GM23338 (cell line): ENCODE results near the gene WDR91. TPM values are rescaled to one million over a fixed set of nuclear protein-coding genes. Genes with fewer than 3 reads are reported as not detected.
A peak's percentile ranks its signal among the peaks of the same experiment; 100 is the strongest.

Experiments
- ATAC-seq: fragments of 200-7000 bp; cut with Tn5 transposase; 3 replicates; pipeline ENCODE4 v1.9.1; 2020
- DNase-seq: peaks from one replicate; pipeline ENCODE4 v3.0.0-alpha.2; 2015; ENCODE audit warnings: low spot score
- H2AFZ ChIP-seq: fragments of 200-600 bp; sonication (generic); 2 replicates; pipeline ENCODE4 v1.8.0; 2016; ENCODE audit warnings: antibody characterized with exemption, mild to moderate bottlenecking, moderate library complexity
- H3F3A ChIP-seq: fragments of 200-600 bp; sonication (generic); replicated peaks from 2 replicates; pipeline ENCODE4 v1.8.0; 2017; ENCODE audit warnings: antibody characterized with exemption, mixed run types, low read depth
- H3K27ac ChIP-seq: fragments of 200-600 bp; sonication (generic); 2 replicates; pipeline ENCODE4 v1.6.1; 2016; ENCODE audit warnings: low read depth
- H3K27me3 ChIP-seq: fragments of 200-600 bp; sonication (generic); 2 replicates; pipeline ENCODE4 v1.8.0; 2016; ENCODE audit warnings: mild to moderate bottlenecking, mixed run types, moderate library complexity; ENCODE audit not compliant: insufficient read depth
- H3K36me3 ChIP-seq: fragments of 200-600 bp; sonication (generic); 2 replicates; pipeline ENCODE4 v1.8.0; 2016; ENCODE audit warnings: mild to moderate bottlenecking; ENCODE audit not compliant: insufficient read depth
- H3K4me1 ChIP-seq: fragments of 200-600 bp; sonication (generic); 2 replicates; pipeline ENCODE4 v1.8.0; 2016; ENCODE audit warnings: mild to moderate bottlenecking, moderate library complexity; ENCODE audit not compliant: insufficient read depth
- H3K4me2 ChIP-seq: fragments of 200-600 bp; sonication (generic); 2 replicates; pipeline ENCODE4 v1.7.1; 2017; ENCODE audit warnings: mixed run types
- H3K4me3 ChIP-seq: fragments of 200-600 bp; sonication (generic); 2 replicates; pipeline ENCODE4 v1.6.1; 2016; ENCODE audit warnings: mixed run types
- H3K79me2 ChIP-seq: fragments of 200-600 bp; sonication (generic); replicated peaks from 2 replicates; pipeline ENCODE4 v1.8.0; 2017; ENCODE audit warnings: mild to moderate bottlenecking; ENCODE audit not compliant: insufficient read depth
- H3K9me2 ChIP-seq: fragments of 200-600 bp; sonication (generic); 2 replicates; pipeline ENCODE4 v1.8.0; 2017; ENCODE audit not compliant: insufficient read depth
- H4K20me1 ChIP-seq: fragments of 200-600 bp; sonication (generic); replicated peaks from 2 replicates; pipeline ENCODE4 v1.8.0; 2017; ENCODE audit warnings: mild to moderate bottlenecking; ENCODE audit not compliant: insufficient read depth
- H3K27ac Mint-ChIP-seq: 2 replicates; pipeline ENCODE4 v1.8.0; 2020; ENCODE audit warnings: inconsistent platforms, mild to moderate bottlenecking, moderate library complexity, mixed read lengths
- H3K27me3 Mint-ChIP-seq: 3 replicates; pipeline ENCODE4 v1.8.0; 2022; ENCODE audit warnings: low read depth, mild to moderate bottlenecking, moderate library complexity, mixed read lengths, inconsistent platforms; ENCODE audit not compliant: insufficient read depth, poor library complexity
- H3K36me3 Mint-ChIP-seq: 3 replicates; pipeline ENCODE4 v1.8.0; 2021; ENCODE audit warnings: low read depth, mild to moderate bottlenecking, inconsistent platforms, moderate library complexity, mixed read lengths
- H3K4me1 Mint-ChIP-seq: 3 replicates; pipeline ENCODE4 v1.8.0; 2020; ENCODE audit warnings: mild to moderate bottlenecking, inconsistent platforms, mixed read lengths
- H3K4me3 Mint-ChIP-seq: 3 replicates; pipeline ENCODE4 v1.8.0; 2021; ENCODE audit warnings: moderate library complexity, mild to moderate bottlenecking, inconsistent platforms, mixed read lengths
- H3K9me3 Mint-ChIP-seq: 3 replicates; pipeline ENCODE4 v1.8.0; 2020; ENCODE audit warnings: moderate library complexity, mild to moderate bottlenecking, inconsistent platforms, mixed read lengths
- CREB1 ChIP-seq: fragments of 250-450 bp; sonication (Bioruptor Pico); IDR thresholded peaks from 2 replicates; pipeline ENCODE4 v1.5.0; 2020; ENCODE audit warnings: low read depth, mild to moderate bottlenecking, moderate library complexity
- EZH2 ChIP-seq: fragments of 200-600 bp; sonication (generic); IDR thresholded peaks from one replicate; pipeline ENCODE4 v1.8.0; 2017; ENCODE audit warnings: antibody characterized with exemption, mild to moderate bottlenecking, low read depth; ENCODE audit not compliant: unreplicated experiment
- JUNB ChIP-seq: IDR thresholded peaks from one replicate; pipeline ENCODE4 v1.6.1; 2016; ENCODE audit warnings: antibody characterized with exemption; ENCODE audit not compliant: unreplicated experiment
- STAT1 ChIP-seq: IDR thresholded peaks from one replicate; pipeline ENCODE4 v1.6.1; 2016; ENCODE audit warnings: antibody characterized with exemption; ENCODE audit not compliant: unreplicated experiment
- ZNF114 ChIP-seq: fragments of 250-450 bp; sonication (Bioruptor Pico); IDR thresholded peaks from 2 replicates; pipeline ENCODE4 v1.5.0; 2020; ENCODE audit warnings: mild to moderate bottlenecking, moderate library complexity
- polyA plus RNA-seq: library from polyadenylated mRNA; unstranded; fragments of >200 nt; fragmentation: Nextera tagmentation; extraction: Ambion mirVana; gene quantifications from 2 replicates; pipeline ENCODE4 v1.2.1, GENCODE V29; 2016
- total RNA-seq: library from RNA; depleted of rRNA; stranded (reverse); fragments of >200 nt; shearing (Covaris generic); gene quantifications from 2 replicates; pipeline ENCODE4 v1.2.3, GENCODE V29; 2014
- TF ChIP-seq, protein P1 (sequence below): fragments of 250-450 bp; sonication (Bioruptor Pico); IDR thresholded peaks from 2 replicates; pipeline ENCODE4 v1.5.0; 2020; ENCODE audit warnings: mild to moderate bottlenecking, moderate library complexity
- TF ChIP-seq, protein P2 (sequence below), 2 experiments: fragments of 200-600 bp in 1 of 2; sonication (generic) in 1 of 2; conservative IDR thresholded peaks; 2 replicates each; pipeline versions ENCODE4 v1.5.1 to v1.6.1; 2016 to 2017; ENCODE audit warnings: antibody characterized with exemption in 2 of 2, low read depth in 2 of 2, mild to moderate bottlenecking in 2 of 2, moderate library complexity in 1 of 2
- TF ChIP-seq, protein P3 (sequence below): IDR thresholded peaks from one replicate; pipeline ENCODE4 v1.6.1; 2018; ENCODE audit warnings: antibody characterized with exemption; ENCODE audit not compliant: unreplicated experiment
- TF ChIP-seq, protein P4 (sequence below): IDR thresholded peaks from 2 replicates; pipeline ENCODE4 v1.6.1; 2016; ENCODE audit warnings: antibody characterized with exemption

WDR91 gene
- total and polyA plus RNA-seq, 2 experiments from 2014 or later: 5.8 to 32.6 TPM

DNA sequence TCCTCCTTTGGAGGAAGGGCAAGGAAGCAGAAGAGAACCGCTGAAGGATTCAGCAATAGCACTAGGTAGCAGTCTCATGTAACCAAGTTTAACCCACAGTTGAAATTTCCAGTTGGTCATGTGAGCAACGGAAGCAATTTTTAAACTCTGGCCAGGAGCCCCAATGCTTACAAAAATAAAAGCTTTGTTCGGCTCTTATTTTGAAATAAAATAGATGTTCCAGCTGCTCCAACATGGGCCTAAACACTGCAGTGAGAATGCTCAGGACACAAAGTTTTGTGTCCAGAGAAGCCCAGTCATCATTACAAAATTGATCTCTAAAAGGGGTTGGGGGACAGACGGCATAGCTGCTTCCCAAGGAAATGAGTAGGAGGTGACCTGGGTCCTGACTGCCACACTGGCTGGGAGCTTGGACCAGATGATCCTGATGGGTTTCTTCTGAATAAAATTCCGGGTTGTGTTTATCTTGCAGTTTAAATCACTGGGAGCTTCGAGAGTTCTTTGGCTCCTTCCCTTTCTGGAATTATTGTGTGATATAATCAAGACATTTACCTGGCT lies 63.9 kb downstream of the WDR91 start:
- H3K27me3 ChIP-seq: no peaks in the 10 kb centered on the region
- H2AFZ ChIP-seq: peak overlapping the region; percentile 3; the same call in 1 of the 2 replicates
- H3F3A ChIP-seq: no peaks in the 10 kb centered on the region
- DNase-seq (no peak), ATAC-seq (no peak)
- no peaks in the 10 kb centered on the region for H3K79me2 ChIP-seq
- 0 out of 2 replicates have a peak, but pooled peaks cover 3% of the 10 kb centered on the region for H4K20me1 ChIP-seq
- H3K27ac Mint-ChIP-seq: no peak overlapping the region
- H3K36me3 Mint-ChIP-seq: no peaks in the 10 kb centered on the region
- TF ChIP-seq, protein P1, sequence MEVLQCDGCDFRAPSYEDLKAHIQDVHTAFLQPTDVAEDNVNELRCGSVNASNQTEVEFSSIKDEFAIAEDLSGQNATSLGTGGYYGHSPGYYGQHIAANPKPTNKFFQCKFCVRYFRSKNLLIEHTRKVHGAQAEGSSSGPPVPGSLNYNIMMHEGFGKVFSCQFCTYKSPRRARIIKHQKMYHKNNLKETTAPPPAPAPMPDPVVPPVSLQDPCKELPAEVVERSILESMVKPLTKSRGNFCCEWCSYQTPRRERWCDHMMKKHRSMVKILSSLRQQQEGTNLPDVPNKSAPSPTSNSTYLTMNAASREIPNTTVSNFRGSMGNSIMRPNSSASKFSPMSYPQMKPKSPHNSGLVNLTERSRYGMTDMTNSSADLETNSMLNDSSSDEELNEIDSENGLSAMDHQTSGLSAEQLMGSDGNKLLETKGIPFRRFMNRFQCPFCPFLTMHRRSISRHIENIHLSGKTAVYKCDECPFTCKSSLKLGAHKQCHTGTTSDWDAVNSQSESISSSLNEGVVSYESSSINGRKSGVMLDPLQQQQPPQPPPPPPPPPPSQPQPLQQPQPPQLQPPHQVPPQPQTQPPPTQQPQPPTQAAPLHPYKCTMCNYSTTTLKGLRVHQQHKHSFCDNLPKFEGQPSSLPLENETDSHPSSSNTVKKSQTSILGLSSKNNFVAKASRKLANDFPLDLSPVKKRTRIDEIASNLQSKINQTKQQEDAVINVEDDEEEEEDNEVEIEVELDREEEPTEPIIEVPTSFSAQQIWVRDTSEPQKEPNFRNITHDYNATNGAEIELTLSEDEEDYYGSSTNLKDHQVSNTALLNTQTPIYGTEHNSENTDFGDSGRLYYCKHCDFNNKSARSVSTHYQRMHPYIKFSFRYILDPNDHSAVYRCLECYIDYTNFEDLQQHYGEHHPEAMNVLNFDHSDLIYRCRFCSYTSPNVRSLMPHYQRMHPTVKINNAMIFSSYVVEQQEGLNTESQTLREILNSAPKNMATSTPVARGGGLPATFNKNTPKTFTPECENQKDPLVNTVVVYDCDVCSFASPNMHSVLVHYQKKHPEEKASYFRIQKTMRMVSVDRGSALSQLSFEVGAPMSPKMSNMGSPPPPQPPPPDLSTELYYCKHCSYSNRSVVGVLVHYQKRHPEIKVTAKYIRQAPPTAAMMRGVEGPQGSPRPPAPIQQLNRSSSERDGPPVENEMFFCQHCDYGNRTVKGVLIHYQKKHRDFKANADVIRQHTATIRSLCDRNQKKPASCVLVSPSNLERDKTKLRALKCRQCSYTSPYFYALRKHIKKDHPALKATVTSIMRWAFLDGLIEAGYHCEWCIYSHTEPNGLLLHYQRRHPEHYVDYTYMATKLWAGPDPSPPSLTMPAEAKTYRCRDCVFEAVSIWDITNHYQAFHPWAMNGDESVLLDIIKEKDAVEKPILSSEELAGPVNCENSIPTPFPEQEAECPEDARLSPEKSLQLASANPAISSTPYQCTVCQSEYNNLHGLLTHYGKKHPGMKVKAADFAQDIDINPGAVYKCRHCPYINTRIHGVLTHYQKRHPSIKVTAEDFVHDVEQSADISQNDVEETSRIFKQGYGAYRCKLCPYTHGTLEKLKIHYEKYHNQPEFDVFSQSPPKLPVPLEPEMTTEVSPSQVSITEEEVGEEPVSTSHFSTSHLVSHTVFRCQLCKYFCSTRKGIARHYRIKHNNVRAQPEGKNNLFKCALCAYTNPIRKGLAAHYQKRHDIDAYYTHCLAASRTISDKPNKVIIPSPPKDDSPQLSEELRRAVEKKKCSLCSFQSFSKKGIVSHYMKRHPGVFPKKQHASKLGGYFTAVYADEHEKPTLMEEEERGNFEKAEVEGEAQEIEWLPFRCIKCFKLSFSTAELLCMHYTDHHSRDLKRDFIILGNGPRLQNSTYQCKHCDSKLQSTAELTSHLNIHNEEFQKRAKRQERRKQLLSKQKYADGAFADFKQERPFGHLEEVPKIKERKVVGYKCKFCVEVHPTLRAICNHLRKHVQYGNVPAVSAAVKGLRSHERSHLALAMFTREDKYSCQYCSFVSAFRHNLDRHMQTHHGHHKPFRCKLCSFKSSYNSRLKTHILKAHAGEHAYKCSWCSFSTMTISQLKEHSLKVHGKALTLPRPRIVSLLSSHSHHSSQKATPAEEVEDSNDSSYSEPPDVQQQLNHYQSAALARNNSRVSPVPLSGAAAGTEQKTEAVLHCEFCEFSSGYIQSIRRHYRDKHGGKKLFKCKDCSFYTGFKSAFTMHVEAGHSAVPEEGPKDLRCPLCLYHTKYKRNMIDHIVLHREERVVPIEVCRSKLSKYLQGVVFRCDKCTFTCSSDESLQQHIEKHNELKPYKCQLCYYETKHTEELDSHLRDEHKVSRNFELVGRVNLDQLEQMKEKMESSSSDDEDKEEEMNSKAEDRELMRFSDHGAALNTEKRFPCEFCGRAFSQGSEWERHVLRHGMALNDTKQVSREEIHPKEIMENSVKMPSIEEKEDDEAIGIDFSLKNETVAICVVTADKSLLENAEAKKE (CRISPR knock-in tag): no peak
- no peak for TF ChIP-seq STAT1
- TF ChIP-seq, protein P2, sequence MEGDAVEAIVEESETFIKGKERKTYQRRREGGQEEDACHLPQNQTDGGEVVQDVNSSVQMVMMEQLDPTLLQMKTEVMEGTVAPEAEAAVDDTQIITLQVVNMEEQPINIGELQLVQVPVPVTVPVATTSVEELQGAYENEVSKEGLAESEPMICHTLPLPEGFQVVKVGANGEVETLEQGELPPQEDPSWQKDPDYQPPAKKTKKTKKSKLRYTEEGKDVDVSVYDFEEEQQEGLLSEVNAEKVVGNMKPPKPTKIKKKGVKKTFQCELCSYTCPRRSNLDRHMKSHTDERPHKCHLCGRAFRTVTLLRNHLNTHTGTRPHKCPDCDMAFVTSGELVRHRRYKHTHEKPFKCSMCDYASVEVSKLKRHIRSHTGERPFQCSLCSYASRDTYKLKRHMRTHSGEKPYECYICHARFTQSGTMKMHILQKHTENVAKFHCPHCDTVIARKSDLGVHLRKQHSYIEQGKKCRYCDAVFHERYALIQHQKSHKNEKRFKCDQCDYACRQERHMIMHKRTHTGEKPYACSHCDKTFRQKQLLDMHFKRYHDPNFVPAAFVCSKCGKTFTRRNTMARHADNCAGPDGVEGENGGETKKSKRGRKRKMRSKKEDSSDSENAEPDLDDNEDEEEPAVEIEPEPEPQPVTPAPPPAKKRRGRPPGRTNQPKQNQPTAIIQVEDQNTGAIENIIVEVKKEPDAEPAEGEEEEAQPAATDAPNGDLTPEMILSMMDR (conservative IDR thresholded peaks at IDR 0.05; ENCODE audit: low read depth in 2 of 2): no peak
- no peak for TF ChIP-seq CREB1
- no peak for TF ChIP-seq EZH2
- TF ChIP-seq, protein P3, sequence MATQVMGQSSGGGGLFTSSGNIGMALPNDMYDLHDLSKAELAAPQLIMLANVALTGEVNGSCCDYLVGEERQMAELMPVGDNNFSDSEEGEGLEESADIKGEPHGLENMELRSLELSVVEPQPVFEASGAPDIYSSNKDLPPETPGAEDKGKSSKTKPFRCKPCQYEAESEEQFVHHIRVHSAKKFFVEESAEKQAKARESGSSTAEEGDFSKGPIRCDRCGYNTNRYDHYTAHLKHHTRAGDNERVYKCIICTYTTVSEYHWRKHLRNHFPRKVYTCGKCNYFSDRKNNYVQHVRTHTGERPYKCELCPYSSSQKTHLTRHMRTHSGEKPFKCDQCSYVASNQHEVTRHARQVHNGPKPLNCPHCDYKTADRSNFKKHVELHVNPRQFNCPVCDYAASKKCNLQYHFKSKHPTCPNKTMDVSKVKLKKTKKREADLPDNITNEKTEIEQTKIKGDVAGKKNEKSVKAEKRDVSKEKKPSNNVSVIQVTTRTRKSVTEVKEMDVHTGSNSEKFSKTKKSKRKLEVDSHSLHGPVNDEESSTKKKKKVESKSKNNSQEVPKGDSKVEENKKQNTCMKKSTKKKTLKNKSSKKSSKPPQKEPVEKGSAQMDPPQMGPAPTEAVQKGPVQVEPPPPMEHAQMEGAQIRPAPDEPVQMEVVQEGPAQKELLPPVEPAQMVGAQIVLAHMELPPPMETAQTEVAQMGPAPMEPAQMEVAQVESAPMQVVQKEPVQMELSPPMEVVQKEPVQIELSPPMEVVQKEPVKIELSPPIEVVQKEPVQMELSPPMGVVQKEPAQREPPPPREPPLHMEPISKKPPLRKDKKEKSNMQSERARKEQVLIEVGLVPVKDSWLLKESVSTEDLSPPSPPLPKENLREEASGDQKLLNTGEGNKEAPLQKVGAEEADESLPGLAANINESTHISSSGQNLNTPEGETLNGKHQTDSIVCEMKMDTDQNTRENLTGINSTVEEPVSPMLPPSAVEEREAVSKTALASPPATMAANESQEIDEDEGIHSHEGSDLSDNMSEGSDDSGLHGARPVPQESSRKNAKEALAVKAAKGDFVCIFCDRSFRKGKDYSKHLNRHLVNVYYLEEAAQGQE: no peak
- no peak for TF ChIP-seq JUNB
- TF ChIP-seq, protein P4, sequence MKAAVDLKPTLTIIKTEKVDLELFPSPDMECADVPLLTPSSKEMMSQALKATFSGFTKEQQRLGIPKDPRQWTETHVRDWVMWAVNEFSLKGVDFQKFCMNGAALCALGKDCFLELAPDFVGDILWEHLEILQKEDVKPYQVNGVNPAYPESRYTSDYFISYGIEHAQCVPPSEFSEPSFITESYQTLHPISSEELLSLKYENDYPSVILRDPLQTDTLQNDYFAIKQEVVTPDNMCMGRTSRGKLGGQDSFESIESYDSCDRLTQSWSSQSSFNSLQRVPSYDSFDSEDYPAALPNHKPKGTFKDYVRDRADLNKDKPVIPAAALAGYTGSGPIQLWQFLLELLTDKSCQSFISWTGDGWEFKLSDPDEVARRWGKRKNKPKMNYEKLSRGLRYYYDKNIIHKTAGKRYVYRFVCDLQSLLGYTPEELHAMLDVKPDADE: no peak
- no peak for TF ChIP-seq ZNF114 (CRISPR knock-in tag)
- H3K36me3 ChIP-seq: no peaks in the 10 kb centered on the region
- H3K4me1 ChIP-seq: no peaks in the 10 kb centered on the region; the same call in 1 of the 2 replicates
- H3K27me3 Mint-ChIP-seq: no peaks in the 10 kb centered on the region
- no peak overlapping the region for H3K4me3 Mint-ChIP-seq
- no peak overlapping the region for H3K4me2 ChIP-seq
- no peaks in the 10 kb centered on the region for H3K9me3 Mint-ChIP-seq
- H3K9me2 ChIP-seq: 0 out of 2 replicates have a peak, but pooled peaks cover 2% of the 10 kb centered on the region
- peaks cover 8% of the 10 kb centered on the region; the same call in 2 of the 3 replicates for H3K4me1 Mint-ChIP-seq
- H3K27ac ChIP-seq: no peak overlapping the region
- no peak overlapping the region for H3K4me3 ChIP-seq
